Panc1 (cell line): ENCODE measurements around the gene CRIM1. TPM values are rescaled to one million over a fixed set of nuclear protein-coding genes. Genes with fewer than 3 reads are reported as not detected.

ENCODE experiments used
- ATAC-seq: fragments of 200-7000 bp; cut with Tn5 transposase; 2 replicates; pipeline ENCODE4 v1.9.1; 2020; ENCODE audit warnings: mild to moderate bottlenecking, moderate library complexity
- BruUV-seq: library from RNA; stranded (reverse); fragments of 400-500 nt; replicated peaks from 2 replicates; lab custom pipeline; 2021; lab: Mats Ljungman, UMichigan
- CTCF ChIA-PET: fragments of 300-600 bp; sonication (Branson Sonifier 250); formaldehyde crosslinking; loops from one replicate; lab custom pipeline; 2022; ENCODE audit warnings: antibody characterized with exemption; lab: Charles Lee
- POLR2A ChIA-PET: fragments of 300-600 bp; sonication (Branson Sonifier 250); formaldehyde crosslinking; loops from one replicate; lab custom pipeline; 2022; ENCODE audit warnings: antibody characterized with exemption; lab: Charles Lee
- DNase-seq: peaks from one replicate; pipeline ENCODE4 v3.0.0-alpha.2; 2010; ENCODE audit warnings: low read depth, low spot score
- H3K27ac ChIP-seq: 2 replicates; pipeline ENCODE4 v1.5.1; 2011; ENCODE audit warnings: mild to moderate bottlenecking, low read length, inconsistent platforms
- H3K27me3 ChIP-seq: fragments of 200-500 bp; sonication (Bioruptor generic); 2 replicates; pipeline ENCODE4 v1.6.0; 2014; ENCODE audit warnings: low read length, inconsistent platforms; ENCODE audit not compliant: control insufficient read depth, insufficient read depth
- H3K36me3 ChIP-seq: fragments of 200-500 bp; sonication (Bioruptor generic); 2 replicates; pipeline ENCODE4 v1.5.1; 2014; ENCODE audit warnings: inconsistent platforms, mild to moderate bottlenecking, low read length, moderate library complexity; ENCODE audit not compliant: control insufficient read depth, insufficient read depth
- H3K4me1 ChIP-seq: 2 replicates; pipeline ENCODE4 v1.5.1; 2011; ENCODE audit warnings: inconsistent platforms, mild to moderate bottlenecking, low read length, moderate library complexity; ENCODE audit not compliant: control insufficient read depth, insufficient read depth
- H3K4me3 ChIP-seq, 2 experiments: 2 replicates each; pipeline ENCODE4 v1.5.1; 2011 to 2012; ENCODE audit warnings: low read depth in 2 of 2, low read length in 2 of 2, mild to moderate bottlenecking in 2 of 2, inconsistent platforms in 1 of 2, moderate library complexity in 1 of 2
- H3K9me3 ChIP-seq: fragments of 200-500 bp; sonication (Bioruptor generic); 2 replicates; pipeline ENCODE4 v1.5.1; 2014; ENCODE audit warnings: low read depth, mild to moderate bottlenecking, inconsistent platforms, low read length, moderate library complexity; ENCODE audit not compliant: control insufficient read depth, insufficient read depth
- CTCF ChIP-seq: fragments of 450-650 bp; IDR thresholded peaks from 2 replicates; pipeline ENCODE4 v1.5.1; 2017; ENCODE audit warnings: mild to moderate bottlenecking
- POLR2AphosphoS5 ChIP-seq: IDR thresholded peaks from 2 replicates; pipeline ENCODE4 v1.6.1; 2012; ENCODE audit warnings: mild to moderate bottlenecking, low read depth, low read length, moderate library complexity
- REST ChIP-seq, 2 experiments: IDR thresholded peaks; 2 replicates each; pipeline ENCODE4 v1.6.1; 2011 to 2012; ENCODE audit warnings: low read depth in 2 of 2, control low read depth in 1 of 2, low read length in 1 of 2, mild to moderate bottlenecking in 1 of 2, moderate library complexity in 1 of 2; ENCODE audit not compliant: insufficient read depth in 1 of 2
- SIN3A ChIP-seq: IDR thresholded peaks from 2 replicates; pipeline ENCODE4 v1.6.1; 2012; ENCODE audit warnings: low read depth, mild to moderate bottlenecking, low read length, moderate library complexity, borderline replicate concordance; ENCODE audit not compliant: insufficient read depth
- TCF7L2 ChIP-seq: IDR thresholded peaks from 2 replicates; pipeline ENCODE4 v1.6.1; 2011; ENCODE audit warnings: mild to moderate bottlenecking, low read depth, low read length, inconsistent platforms
- in situ Hi-C: cut with HindIII; loops from 2 replicates; pipeline ENCODE4 v1.10.0; 2016; ENCODE audit warnings: low sequenced_read_pairs, low pct_unique_long_range_greater_than_20kb
- intact Hi-C: fragments of 100-400 bp; cut with micrococcal nuclease; formaldehyde crosslinking; loops from one replicate; pipeline ENCODE4 v1.10.0; 2022; ENCODE audit not compliant: unreplicated experiment
- total RNA-seq: library from RNA; stranded (reverse); gene quantifications from one replicate; pipeline ENCODE4 v1.2.1, GENCODE V29; 2021; ENCODE audit not compliant: unreplicated experiment

Gene CRIM1
- total RNA-seq, 1 experiment from 2014 or later = 290 TPM

GRCh38 chr2:36451512-36451911, 95.9 kb downstream of the CRIM1 start:
- no peak for ATAC-seq
- no peak for DNase-seq
- in situ Hi-C loops (no loop called here), intact Hi-C loops (loop anchor here (10.0 kb wide), 1 partner anchor 97 kb away; the partner anchor contains the start of gene CRIM1)
- 0 out of 2 replicates have a peak, but pooled peaks have one; percentile 28 for TF ChIP-seq POLR2AphosphoS5
- TF ChIP-seq TCF7L2 = no peak
- TF ChIP-seq REST (IDR thresholded peaks at IDR 0.05; ENCODE audit: insufficient read depth in 1 of 2, low read depth in 2 of 2, low read length in 1 of 2) = no peak
- no peak for TF ChIP-seq SIN3A
- no peak for TF ChIP-seq CTCF
- CTCF ChIA-PET = no interaction called here
- Histone ChIP-seq H3K9me3 (no peaks in the 10 kb centered on the region), H3K4me1 (peaks cover 75% of the 10 kb centered on the region), H3K4me3 (no peak overlapping the region), H3K36me3 (peaks cover 49% of the 10 kb centered on the region), H3K27me3 (no peaks in the 10 kb centered on the region), H3K27ac (peak overlapping the region; percentile 76)
- BruUV-seq = no TSS peak
- POLR2A ChIA-PET = interaction anchor here (0.6 kb wide), 1 partner anchor 446 kb away, joined by 3 read pairs; no protein-coding TSS in a partner anchor

- no peak for TF ChIP-seq SIN3A
- ChIA-PET POLR2A (no interaction called here), CTCF (no interaction called here)
- BruUV-seq = no TSS peak
- ATAC-seq (no peak), DNase-seq (no peak)
- no peaks in the 10 kb centered on the region for H3K9me3 ChIP-seq
- in situ Hi-C loops (no loop called here), intact Hi-C loops (loop anchor here (10.0 kb wide), 1 partner anchor 97 kb away; the partner anchor contains the start of gene CRIM1)
- H3K36me3 ChIP-seq = peaks cover 43% of the 10 kb centered on the region
- H3K27ac ChIP-seq = peak overlapping the region; percentile 86
- no peak overlapping the region for H3K4me3 ChIP-seq
- no peaks in the 10 kb centered on the region for H3K27me3 ChIP-seq
- H3K4me1 ChIP-seq = peaks cover 83% of the 10 kb centered on the region
Measured at GRCh38 chr2:36452260-36452659, 96.7 kb downstream of the CRIM1 start.

GRCh38 chr2:36453652-36454051, 98.1 kb downstream of the CRIM1 start:
- H3K4me1 ChIP-seq = peaks cover 97% of the 10 kb centered on the region
- no peak for DNase-seq
- H3K4me3 ChIP-seq = no peak overlapping the region
- in situ Hi-C loops = no loop called here
- no peaks in the 10 kb centered on the region for H3K27me3 ChIP-seq
- POLR2A ChIA-PET = interaction anchor here (0.6 kb wide), 1 partner anchor 333 kb away, joined by 5 read pairs; no protein-coding TSS in a partner anchor
- no peak for TF ChIP-seq TCF7L2
- TF ChIP-seq CTCF = no peak
- no peak for TF ChIP-seq REST (IDR thresholded peaks at IDR 0.05; ENCODE audit: insufficient read depth in 1 of 2, low read depth in 2 of 2, low read length in 1 of 2)
- no peak for TF ChIP-seq POLR2AphosphoS5
- no peak for TF ChIP-seq SIN3A
- no peaks in the 10 kb centered on the region for H3K9me3 ChIP-seq
- H3K36me3 ChIP-seq = peaks cover 37% of the 10 kb centered on the region
- H3K27ac ChIP-seq = peak overlapping the region; percentile 86
- no peak for ATAC-seq
- CTCF ChIA-PET = no interaction called here
- intact Hi-C loops = loop anchor here (10.0 kb wide), 1 partner anchor 99 kb away; the partner anchor contains the start of gene CRIM1
- BruUV-seq = no TSS peak
